Kidney epithelial cell (primary cell): ENCODE measurements around the gene STAT3. TPM values are rescaled to one million over a fixed set of nuclear protein-coding genes. Genes with fewer than 3 reads are reported as not detected.
"Not testable (repeated sequence)": the region's sequence is repeated elsewhere in the genome, so short reads cannot be mapped to it uniquely, and the experiment has no call there.

ENCODE experiments used
- DNase-seq: peaks from one replicate; pipeline ENCODE4 v3.0.0-alpha.2; 2010; ENCODE audit warnings: low read depth
- H3K27me3 ChIP-seq: 2 replicates; pipeline ENCODE4 v1.6.0; 2011; ENCODE audit warnings: low read length; ENCODE audit not compliant: control insufficient read depth, insufficient read depth
- H3K36me3 ChIP-seq: 2 replicates; pipeline ENCODE4 v1.5.1; 2011; ENCODE audit warnings: low read length; ENCODE audit not compliant: control insufficient read depth, insufficient read depth
- H3K4me3 ChIP-seq: 2 replicates; pipeline ENCODE4 v1.5.1; 2011; ENCODE audit warnings: low read depth, mild to moderate bottlenecking, control low read depth, low read length
- total RNA-seq: library from RNA; depleted of rRNA; stranded (reverse); fragments of >200 nt; gene quantifications from 2 replicates; pipeline ENCODE4 v1.2.3, GENCODE V29; 2015
- TF ChIP-seq, protein P1 (sequence below): IDR thresholded peaks from 2 replicates; pipeline ENCODE4 v1.5.1; 2011; ENCODE audit warnings: mild to moderate bottlenecking, moderate library complexity, low read length, control low read depth, inconsistent platforms; ENCODE audit not compliant: insufficient read depth, poor library complexity, severe bottlenecking

The STAT3 gene
- total RNA-seq, 1 donor from 2014 or later, result 74.9 TPM

GRCh38 chr17:42308446-42308845 lies 79.8 kb downstream of the STAT3 start:
- TF ChIP-seq, protein P1, sequence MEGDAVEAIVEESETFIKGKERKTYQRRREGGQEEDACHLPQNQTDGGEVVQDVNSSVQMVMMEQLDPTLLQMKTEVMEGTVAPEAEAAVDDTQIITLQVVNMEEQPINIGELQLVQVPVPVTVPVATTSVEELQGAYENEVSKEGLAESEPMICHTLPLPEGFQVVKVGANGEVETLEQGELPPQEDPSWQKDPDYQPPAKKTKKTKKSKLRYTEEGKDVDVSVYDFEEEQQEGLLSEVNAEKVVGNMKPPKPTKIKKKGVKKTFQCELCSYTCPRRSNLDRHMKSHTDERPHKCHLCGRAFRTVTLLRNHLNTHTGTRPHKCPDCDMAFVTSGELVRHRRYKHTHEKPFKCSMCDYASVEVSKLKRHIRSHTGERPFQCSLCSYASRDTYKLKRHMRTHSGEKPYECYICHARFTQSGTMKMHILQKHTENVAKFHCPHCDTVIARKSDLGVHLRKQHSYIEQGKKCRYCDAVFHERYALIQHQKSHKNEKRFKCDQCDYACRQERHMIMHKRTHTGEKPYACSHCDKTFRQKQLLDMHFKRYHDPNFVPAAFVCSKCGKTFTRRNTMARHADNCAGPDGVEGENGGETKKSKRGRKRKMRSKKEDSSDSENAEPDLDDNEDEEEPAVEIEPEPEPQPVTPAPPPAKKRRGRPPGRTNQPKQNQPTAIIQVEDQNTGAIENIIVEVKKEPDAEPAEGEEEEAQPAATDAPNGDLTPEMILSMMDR, result no peak

GRCh38 chr17:42307362-42307927 lies 80.8 kb downstream of the STAT3 start:
- Histone ChIP-seq H3K4me3 (no peak overlapping the region), H3K36me3 (no peaks in the 10 kb centered on the region), H3K27me3 (no peaks in the 10 kb centered on the region)
- TF ChIP-seq, protein P1, result no peak
- no peak for DNase-seq

More at GRCh38 chr17:42308446-42308845, 79.8 kb downstream of the STAT3 start:
- Histone ChIP-seq H3K4me3 (no peak overlapping the region), H3K36me3 (no peaks in the 10 kb centered on the region), H3K27me3 (no peaks in the 10 kb centered on the region)
- no peak for DNase-seq

- TF ChIP-seq, protein P1, result no peak
- Histone ChIP-seq H3K4me3 (no peak overlapping the region), H3K36me3 (no peaks in the 10 kb centered on the region), H3K27me3 (no peaks in the 10 kb centered on the region)
- no peak for DNase-seq
Observed at GRCh38 chr17:42306385-42306667, 81.9 kb downstream of the STAT3 start.

GRCh38 chr17:42305543-42306384 lies 82.5 kb downstream of the STAT3 start:
- Histone ChIP-seq H3K27me3 (no peaks in the 10 kb centered on the region), H3K4me3 (no peak overlapping the region), H3K36me3 (no peaks in the 10 kb centered on the region)
- TF ChIP-seq, protein P1, result no peak
- no peak for DNase-seq

GRCh38 chr17:42305031-42305330 lies 83.3 kb downstream of the STAT3 start:
- DNase-seq, result not testable (repeated sequence)

DNA sequence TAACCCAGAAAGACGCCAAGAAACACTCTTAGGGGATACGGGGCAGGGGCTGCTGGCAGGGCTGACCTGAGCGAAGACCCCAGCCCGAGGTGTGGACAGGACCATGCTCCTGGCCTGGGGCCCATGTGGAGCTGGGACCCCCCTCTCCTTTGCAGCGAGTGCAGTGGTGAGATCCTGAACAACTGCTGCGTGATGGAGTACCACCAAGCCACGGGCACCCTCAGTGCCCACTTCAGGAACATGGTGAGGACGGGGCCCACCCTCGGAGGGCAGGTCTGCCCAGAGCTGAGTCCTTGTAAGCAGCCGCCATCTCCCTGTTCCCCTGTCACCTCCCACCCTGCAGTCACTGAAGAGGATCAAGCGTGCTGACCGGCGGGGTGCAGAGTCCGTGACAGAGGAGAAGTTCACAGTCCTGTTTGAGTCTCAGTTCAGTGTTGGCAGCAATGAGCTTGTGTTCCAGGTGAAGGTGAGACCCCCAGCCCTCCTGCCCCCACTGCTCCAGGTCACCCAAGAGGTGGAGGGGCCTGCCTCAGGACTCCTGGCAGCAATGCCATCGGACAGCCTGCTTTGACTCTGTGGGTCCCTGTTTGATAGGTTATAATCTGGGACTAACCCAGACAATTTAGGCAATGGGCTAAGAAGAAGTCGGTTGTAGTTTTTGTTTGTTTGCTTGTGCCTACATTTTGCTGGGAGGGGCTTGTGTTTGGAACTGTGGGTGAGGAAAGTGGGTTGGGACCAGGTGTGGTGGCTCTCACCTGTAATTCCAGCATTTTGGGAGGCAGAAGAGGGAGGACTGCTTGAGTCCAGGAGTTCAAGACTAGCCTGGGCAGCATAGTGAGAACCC lies 83.8 kb downstream of the STAT3 start:
- no peak for DNase-seq
- TF ChIP-seq, protein P1, result no peak
- Histone ChIP-seq H3K36me3 (no peaks in the 10 kb centered on the region), H3K4me3 (no peak overlapping the region), H3K27me3 (no peaks in the 10 kb centered on the region)

More at GRCh38 chr17:42305031-42305330, 83.3 kb downstream of the STAT3 start:
- H3K27me3 ChIP-seq, H3K36me3 ChIP-seq, H3K4me3 ChIP-seq: not testable (repeated sequence)
